ENCODE data around the gene TP53AIP1. TPM values are rescaled to one million over a fixed set of nuclear protein-coding genes. Genes with fewer than 3 reads are reported as not detected.
A peak's percentile ranks its signal among the peaks of the same experiment; 100 is the strongest.

The TP53AIP1 gene
- total and polyA plus RNA-seq, 4 experiments from 2014 or later: not detected

- peaks cover 17 to 20% of the 10 kb centered on the region in 2 donors for H3K27me3 Mint-ChIP-seq
- no peaks in the 10 kb centered on the region for H3K9me3 Mint-ChIP-seq
- H3K27ac Mint-ChIP-seq: no peak overlapping the region
- peaks cover 12% of the 10 kb centered on the region for H3K4me1 ChIP-seq (ENCODE audit: insufficient read depth, low read length)
- ChIA-PET POLR2A (ENCODE audit: partially characterized antibody) (no interaction called here), CTCF (ENCODE audit: partially characterized antibody) (interaction anchor here (3.3 kb wide), 1 partner anchor 10 kb away, joined by 22 read pairs; no protein-coding TSS in a partner anchor)
- H3K4me1 Mint-ChIP-seq: peaks cover 3 to 24% (median 10%) of the 10 kb centered on the region in 4 donors
- no peak for DNase-seq
- H3K27ac ChIP-seq (ENCODE audit: low read depth, low read length): no peak overlapping the region
- intact Hi-C loops (cut with micrococcal nuclease): no loop called here
- H3K27me3 ChIP-seq (ENCODE audit: insufficient read depth, low read length): peaks cover 8% of the 10 kb centered on the region
- no peak overlapping the region for H3K4me3 Mint-ChIP-seq
- no peak overlapping the region for H3K4me3 ChIP-seq (ENCODE audit: low read length in 2 of 2)
- no peaks in the 10 kb centered on the region for H3K36me3 Mint-ChIP-seq
- no peaks in the 10 kb centered on the region for H3K36me3 ChIP-seq (ENCODE audit: insufficient read depth, low read length)
- H3K9me3 ChIP-seq (ENCODE audit: control insufficient read depth in 1 of 2, low read length in 2 of 2): no peaks in the 10 kb centered on the region
These were observed 48.0 kb downstream of the TP53AIP1 start for GRCh38 chr11:128894685-128895084.

GRCh38 chr11:128894286-128894681, 48.4 kb downstream of the TP53AIP1 start:
- Mint-ChIP-seq H3K4me1 (peaks cover 3 to 24% (median 11%) of the 10 kb centered on the region in 4 donors), H3K27me3 (peaks cover 20 to 21% of the 10 kb centered on the region in 2 donors), H3K36me3 (no peaks in the 10 kb centered on the region), H3K9me3 (no peaks in the 10 kb centered on the region), H3K4me3 (no peak overlapping the region), H3K27ac (no peak overlapping the region)
- Histone ChIP-seq H3K4me3 (ENCODE audit: low read length in 2 of 2) (no peak overlapping the region), H3K4me1 (ENCODE audit: insufficient read depth, low read length) (peaks cover 12% of the 10 kb centered on the region), H3K9me3 (ENCODE audit: control insufficient read depth in 1 of 2, low read length in 2 of 2) (no peaks in the 10 kb centered on the region), H3K27ac (ENCODE audit: low read depth, low read length) (no peak overlapping the region), H3K27me3 (ENCODE audit: insufficient read depth, low read length) (peaks cover 12% of the 10 kb centered on the region), H3K36me3 (ENCODE audit: insufficient read depth, low read length) (no peaks in the 10 kb centered on the region)
- CTCF ChIA-PET (ENCODE audit: partially characterized antibody): interaction anchor here (3.3 to 4.3 kb wide), 2 partner anchors 9 to 63 kb away, joined by 18 to 22 read pairs; no protein-coding TSS in a partner anchor
- no peak for DNase-seq
- intact Hi-C loops (cut with micrococcal nuclease): no loop called here
- POLR2A ChIA-PET (ENCODE audit: partially characterized antibody): no interaction called here

DNA sequence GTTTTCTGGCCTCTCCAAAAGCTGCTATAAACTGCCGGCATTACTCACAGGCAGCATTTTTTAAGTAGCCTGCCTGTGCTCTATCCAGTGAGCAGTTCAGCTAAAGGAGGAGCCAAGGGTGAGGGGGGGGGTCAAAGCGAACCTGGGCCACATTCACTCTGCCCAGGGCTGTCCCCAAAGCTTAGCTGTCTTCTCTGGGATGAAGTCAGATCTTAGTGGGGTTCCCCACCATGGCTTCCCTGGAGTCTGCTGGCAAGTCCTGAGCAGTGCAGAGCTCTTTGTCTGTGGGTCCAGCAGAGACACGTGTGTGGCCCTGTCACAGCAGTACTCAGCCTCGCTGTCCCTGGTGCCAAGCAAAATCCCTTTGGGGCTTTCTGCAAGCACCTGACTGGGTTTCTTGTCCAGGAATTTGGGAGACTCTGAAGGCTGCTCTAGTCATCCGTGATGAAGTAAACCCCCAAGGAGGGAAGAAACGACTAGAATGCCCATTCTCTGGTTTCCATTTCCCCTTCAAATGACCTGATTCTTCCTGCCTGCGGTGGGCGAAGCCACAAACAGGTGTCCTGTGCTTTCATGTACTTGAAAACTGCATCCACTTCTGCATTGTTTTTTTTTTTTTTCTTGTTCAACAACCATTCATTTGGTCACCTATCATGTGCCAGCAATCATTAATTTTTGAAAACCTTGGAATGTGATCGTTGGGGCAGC, 48.9 kb downstream of the TP53AIP1 start:
- peaks cover 15% of the 10 kb centered on the region for H3K27me3 ChIP-seq (ENCODE audit: insufficient read depth, low read length)

DNA sequence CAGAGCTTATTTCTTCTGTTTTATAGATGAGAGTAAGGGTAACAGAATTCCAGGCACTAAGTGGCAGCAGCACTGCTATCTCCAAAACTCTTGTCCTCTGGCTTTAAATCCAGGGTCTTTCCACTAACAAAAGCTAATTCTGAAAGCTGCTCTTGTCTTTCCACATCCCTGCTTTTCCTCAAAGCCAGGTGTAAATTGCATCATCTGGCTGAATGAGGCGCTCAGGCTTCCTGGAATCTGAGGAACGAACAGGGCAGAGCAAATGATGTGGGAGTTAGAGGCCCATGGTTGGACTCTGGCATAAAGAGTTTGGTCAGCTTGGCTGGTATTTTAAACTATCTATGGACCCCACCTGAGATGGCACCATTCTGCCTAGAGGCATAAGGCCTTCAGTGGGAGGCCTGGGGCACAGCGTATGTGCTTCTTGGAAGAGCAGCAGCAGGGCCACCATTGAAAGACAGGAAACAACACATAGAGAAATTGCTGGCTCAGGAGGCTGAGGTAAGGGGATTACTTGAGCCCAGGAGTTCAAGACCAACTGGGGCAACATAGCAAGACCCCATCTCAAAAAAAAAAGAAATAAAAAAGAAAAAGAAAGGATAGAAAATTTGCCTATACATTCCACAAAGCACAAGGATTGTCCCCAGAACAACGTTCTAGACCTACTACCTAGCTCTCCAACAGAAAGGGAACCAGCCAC, 49.7 kb downstream of the TP53AIP1 start:
- DNase-seq: no peak
- H3K27ac ChIP-seq (ENCODE audit: low read depth, low read length): no peak overlapping the region
- H3K4me3 ChIP-seq (ENCODE audit: low read length in 2 of 2): no peak overlapping the region
- Mint-ChIP-seq H3K9me3 (peaks cover 0 to 2% (median 0%) of the 10 kb centered on the region in 8 donors), H3K27ac (peak overlapping the region in 2 of 7 donors; percentile 17 to 46), H3K27me3 (peaks cover 26 to 30% of the 10 kb centered on the region in 2 donors), H3K4me3 (no peak overlapping the region), H3K4me1 (peaks cover 3 to 24% (median 11%) of the 10 kb centered on the region in 4 donors), H3K36me3 (no peaks in the 10 kb centered on the region)
- intact Hi-C loops (cut with micrococcal nuclease): no loop called here
- ChIA-PET POLR2A (ENCODE audit: partially characterized antibody) (no interaction called here), CTCF (ENCODE audit: partially characterized antibody) (interaction anchor here (1.6 to 4.3 kb wide), 5 partner anchors 8 to 64 kb away, joined by 4 to 22 read pairs (median 14); no protein-coding TSS in a partner anchor)
- H3K9me3 ChIP-seq (ENCODE audit: control insufficient read depth in 1 of 2, low read length in 2 of 2): no peaks in the 10 kb centered on the region
- peaks cover 21% of the 10 kb centered on the region for H3K27me3 ChIP-seq (ENCODE audit: insufficient read depth, low read length)
- peaks cover 12% of the 10 kb centered on the region for H3K4me1 ChIP-seq (ENCODE audit: insufficient read depth, low read length)
- no peaks in the 10 kb centered on the region for H3K36me3 ChIP-seq (ENCODE audit: insufficient read depth, low read length)

More for the DNA sequence above, 48.9 kb downstream of the TP53AIP1 start:
- H3K36me3 ChIP-seq (ENCODE audit: insufficient read depth, low read length): no peaks in the 10 kb centered on the region
- CTCF ChIA-PET (ENCODE audit: partially characterized antibody): interaction anchor here (1.6 to 4.3 kb wide), 4 partner anchors 9 to 63 kb away, joined by 4 to 22 read pairs (median 16); no protein-coding TSS in a partner anchor
- H3K4me3 ChIP-seq (ENCODE audit: low read length in 2 of 2): no peak overlapping the region
- H3K27ac ChIP-seq (ENCODE audit: low read depth, low read length): no peak overlapping the region
- intact Hi-C loops (cut with micrococcal nuclease): no loop called here
- no peak for DNase-seq
- Mint-ChIP-seq H3K27ac (no peak overlapping the region), H3K27me3 (peaks cover 20 to 24% of the 10 kb centered on the region in 2 donors), H3K9me3 (no peaks in the 10 kb centered on the region), H3K36me3 (no peaks in the 10 kb centered on the region), H3K4me1 (peaks cover 3 to 24% (median 11%) of the 10 kb centered on the region in 4 donors), H3K4me3 (no peak overlapping the region)
- no peaks in the 10 kb centered on the region for H3K9me3 ChIP-seq (ENCODE audit: control insufficient read depth in 1 of 2, low read length in 2 of 2)
- POLR2A ChIA-PET (ENCODE audit: partially characterized antibody): no interaction called here
- peaks cover 12% of the 10 kb centered on the region for H3K4me1 ChIP-seq (ENCODE audit: insufficient read depth, low read length)

GRCh38 chr11:128891913-128892398, 50.7 kb downstream of the TP53AIP1 start:
- peaks cover 29 to 39% of the 10 kb centered on the region in 2 donors for H3K27me3 Mint-ChIP-seq
- H3K9me3 Mint-ChIP-seq: peaks cover 0 to 2% (median 0%) of the 10 kb centered on the region in 8 donors
- no peak overlapping the region for H3K27ac Mint-ChIP-seq

DNA sequence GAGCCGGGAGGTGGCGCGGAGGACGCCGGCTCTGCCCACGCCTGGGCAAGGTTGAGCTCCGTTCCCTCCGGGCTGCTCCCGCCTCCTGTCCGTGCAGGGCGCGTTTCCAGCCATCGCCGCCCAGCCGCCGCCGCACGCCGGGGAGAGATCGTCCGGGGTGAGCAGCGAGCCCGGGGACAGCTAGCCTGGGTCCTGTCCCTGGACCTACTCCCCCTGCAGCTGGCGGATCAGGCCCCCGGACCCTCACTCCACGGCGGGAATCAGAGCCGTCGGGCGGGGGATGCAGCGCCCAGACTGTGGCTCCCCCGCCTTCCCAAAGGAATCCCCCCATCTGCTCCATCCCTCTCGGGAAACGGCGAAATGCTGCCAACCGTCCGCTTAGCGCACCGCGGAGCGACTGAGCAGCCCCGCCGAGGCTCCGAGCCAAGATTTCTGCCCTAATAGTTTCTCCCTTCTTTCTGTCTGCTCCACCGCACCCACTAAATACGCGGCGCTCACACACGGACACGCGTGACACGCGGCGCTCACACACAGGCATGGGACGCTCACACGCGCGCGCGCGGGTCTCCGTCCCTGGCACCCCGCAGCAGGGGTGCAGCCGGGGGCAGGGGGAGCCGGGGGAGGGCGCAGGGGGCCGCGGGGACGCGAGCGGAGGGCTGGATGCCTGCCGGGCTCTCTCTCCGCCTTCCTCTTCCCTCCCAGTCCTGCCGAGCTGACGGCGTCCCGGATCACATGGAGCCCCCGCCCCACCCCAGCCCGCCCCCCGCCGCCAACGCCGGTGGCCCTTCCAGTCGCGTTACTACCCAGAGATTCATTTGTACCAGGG, 51.9 kb downstream of the TP53AIP1 start, which contains the start of gene KCNJ5:
Gene KCNJ5, plus strand, starts transcription at position 814 of the 826 bp plus-strand sequence. CDS start 19,918 bp downstream, outside the sequence.
- peak in 2 of 5 donors; percentile 17 to 26 for DNase-seq
- Histone ChIP-seq H3K4me3 (ENCODE audit: low read length in 2 of 2) (no peak within 1 kb of the TSS), H3K36me3 (ENCODE audit: insufficient read depth, low read length) (no peaks in the 10 kb centered on the region), H3K27ac (ENCODE audit: low read depth, low read length) (no peak within 1 kb of the TSS), H3K27me3 (ENCODE audit: insufficient read depth, low read length) (peaks cover 25% of the 10 kb centered on the region), H3K4me1 (ENCODE audit: insufficient read depth, low read length) (peaks cover 12% of the 10 kb centered on the region), H3K9me3 (ENCODE audit: control insufficient read depth in 1 of 2, low read length in 2 of 2) (no peaks in the 10 kb centered on the region)
- intact Hi-C loops (cut with micrococcal nuclease): no loop called here
- H3K9me3 Mint-ChIP-seq: peaks cover 0 to 2% (median 0%) of the 10 kb centered on the region in 8 donors
- ChIA-PET POLR2A (ENCODE audit: partially characterized antibody) (interaction anchor here (0.8 kb wide), 1 partner anchor 9 kb away, joined by 3 read pairs; no protein-coding TSS in a partner anchor), CTCF (ENCODE audit: partially characterized antibody) (interaction anchor here (1.0 to 4.3 kb wide), 4 partner anchors 9 to 66 kb away, joined by 3 to 18 read pairs (median 9); no protein-coding TSS in a partner anchor)
- H3K4me1 Mint-ChIP-seq: peaks cover 5 to 24% (median 11%) of the 10 kb centered on the region in 4 donors
- peak within 1 kb of the TSS in 1 of 7 donors; percentile 81 for H3K27ac Mint-ChIP-seq
- H3K27me3 Mint-ChIP-seq: peaks cover 31 to 43% of the 10 kb centered on the region in 2 donors
- no peaks in the 10 kb centered on the region for H3K36me3 Mint-ChIP-seq
- H3K4me3 Mint-ChIP-seq: peak within 1 kb of the TSS; percentile 74 to 92 (median 84)

More at GRCh38 chr11:128891913-128892398, 50.7 kb downstream of the TP53AIP1 start:
- peak overlapping the region in 4 of 8 donors; percentile 25 to 78 (median 62) for H3K4me3 Mint-ChIP-seq
- Histone ChIP-seq H3K4me3 (ENCODE audit: low read length in 2 of 2) (no peak overlapping the region), H3K27me3 (ENCODE audit: insufficient read depth, low read length) (peaks cover 25% of the 10 kb centered on the region), H3K9me3 (ENCODE audit: control insufficient read depth in 1 of 2, low read length in 2 of 2) (no peaks in the 10 kb centered on the region), H3K4me1 (ENCODE audit: insufficient read depth, low read length) (peaks cover 12% of the 10 kb centered on the region), H3K36me3 (ENCODE audit: insufficient read depth, low read length) (no peaks in the 10 kb centered on the region), H3K27ac (ENCODE audit: low read depth, low read length) (no peak overlapping the region)
- no peak for DNase-seq
- ChIA-PET POLR2A (ENCODE audit: partially characterized antibody) (no interaction called here), CTCF (ENCODE audit: partially characterized antibody) (interaction anchor here (1.6 to 4.3 kb wide), 4 partner anchors 11 to 65 kb away, joined by 4 to 18 read pairs (median 10); no protein-coding TSS in a partner anchor)
- intact Hi-C loops (cut with micrococcal nuclease): no loop called here
- H3K36me3 Mint-ChIP-seq: no peaks in the 10 kb centered on the region
- peaks cover 3 to 24% (median 11%) of the 10 kb centered on the region in 4 donors for H3K4me1 Mint-ChIP-seq

All from CD4-positive, alpha-beta memory T cell (primary cell).